HG02852 (cell line): ENCODE data around the gene UTY.
"Not testable (repeated sequence)": the region's sequence is repeated elsewhere in the genome, so short reads cannot be mapped to it uniquely, and the experiment has no call there.

ENCODE experiments used
- ATAC-seq: cut with Tn5 transposase; IDR thresholded peaks from one replicate; pipeline ENCODE4 v1.9.1; 2021; ENCODE audit warnings: mild to moderate bottlenecking, moderate library complexity; ENCODE audit not compliant: unreplicated experiment

The UTY gene

GRCh38 chrY:13312966-13313365 is 166.9 kb downstream of the UTY start:
- ATAC-seq, result no peak

- ATAC-seq, result no peak
Observed at GRCh38 chrY:13307959-13308358, 171.9 kb downstream of the UTY start.

- no peak for ATAC-seq
Observed at GRCh38 chrY:13300795-13301194, 179.0 kb downstream of the UTY start.

GRCh38 chrY:13299411-13299810 is 180.4 kb downstream of the UTY start:
- ATAC-seq, result no peak

- no peak for ATAC-seq
Observed at GRCh38 chrY:13296176-13296890, 183.5 kb downstream of the UTY start.

GRCh38 chrY:13295026-13295425 is 184.8 kb downstream of the UTY start:
- no peak for ATAC-seq

GRCh38 chrY:13291199-13291598 is 188.6 kb downstream of the UTY start:
- no peak for ATAC-seq

GRCh38 chrY:13282151-13283054 is 197.4 kb downstream of the UTY start:
- not testable (repeated sequence) for ATAC-seq

- no peak for ATAC-seq
Observed at GRCh38 chrY:13279561-13279960, 200.3 kb downstream of the UTY start.

GRCh38 chrY:13271706-13272105 is 208.1 kb downstream of the UTY start:
- no peak for ATAC-seq

- not testable (repeated sequence) for ATAC-seq
Observed at GRCh38 chrY:13253941-13254440, 225.8 kb downstream of the UTY start.

- no peak for ATAC-seq
Observed at GRCh38 chrY:13250421-13250820, 229.4 kb downstream of the UTY start.

- no peak for ATAC-seq
Observed at GRCh38 chrY:13243716-13244115, 236.1 kb downstream of the UTY start.

- ATAC-seq, result no peak
Observed at GRCh38 chrY:13233901-13234300, 245.9 kb downstream of the UTY start.

- no peak for ATAC-seq
Observed at GRCh38 chrY:13233118-13233517, 246.7 kb downstream of the UTY start.

GRCh38 chrY:13227354-13227953 is 252.4 kb downstream of the UTY start:
- no peak for ATAC-seq

GRCh38 chrY:13210961-13211646 is 268.7 kb downstream of the UTY start:
- no peak for ATAC-seq

- no peak for ATAC-seq
Observed at GRCh38 chrY:13205214-13205613, 274.6 kb downstream of the UTY start.
